GM12801 (cell line): ENCODE data around the gene SERPINB7.

Source experiments
- CTCF ChIP-seq: IDR thresholded peaks from one replicate; pipeline ENCODE4 v1.5.1; 2011; ENCODE audit warnings: control low read depth; ENCODE audit not compliant: insufficient read length; ENCODE audit errors: extremely low read depth

SERPINB7 gene

GRCh38 chr18:63818212-63818611 lies 43.0 kb downstream of the SERPINB7 start:
- no peak for TF ChIP-seq CTCF

- TF ChIP-seq CTCF, result no peak
Observed at GRCh38 chr18:63819786-63820185, 44.6 kb downstream of the SERPINB7 start.

- no peak for TF ChIP-seq CTCF
Observed at GRCh38 chr18:63820694-63821093, 45.5 kb downstream of the SERPINB7 start.

- no peak for TF ChIP-seq CTCF
Observed at GRCh38 chr18:63823516-63824219, 48.5 kb downstream of the SERPINB7 start.

- no peak for TF ChIP-seq CTCF
Observed at GRCh38 chr18:63824220-63824525, 49.0 kb downstream of the SERPINB7 start.

DNA sequence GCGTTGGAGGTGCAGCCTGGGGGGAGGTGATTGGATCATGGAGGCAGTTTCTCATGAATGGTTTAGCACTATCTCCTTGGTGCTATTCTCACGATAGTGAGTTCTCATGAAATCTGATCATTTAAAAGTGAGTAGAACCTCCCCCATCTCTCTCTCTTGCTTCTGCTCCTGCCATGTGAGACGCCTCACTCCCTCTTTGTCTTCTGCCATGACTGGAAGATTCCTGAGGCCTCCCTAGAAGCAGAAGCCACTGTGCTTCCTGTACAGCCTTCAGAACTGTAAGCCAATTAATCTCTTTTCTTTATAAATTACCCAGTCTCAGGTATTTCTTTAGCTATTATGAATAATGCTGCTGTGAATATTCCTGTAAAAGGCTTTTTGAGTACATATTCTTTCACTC lies 52.9 kb downstream of the SERPINB7 start:
- no peak for TF ChIP-seq CTCF

GRCh38 chr18:63828656-63829055 lies 53.4 kb downstream of the SERPINB7 start:
- no peak for TF ChIP-seq CTCF

- no peak for TF ChIP-seq CTCF
Observed at GRCh38 chr18:63829886-63830285, 54.7 kb downstream of the SERPINB7 start.
